ENCODE data around the gene PLA2G5. TPM values are rescaled to one million over a fixed set of nuclear protein-coding genes. Genes with fewer than 3 reads are reported as not detected.
A peak's percentile ranks its signal among the peaks of the same experiment; 100 is the strongest.

PLA2G5 gene
- total and polyA plus RNA-seq, 9 of the 15 experiments (the other 6 are each of a cell fraction or from before 2014, with no cell fraction given) = not detected

DNA sequence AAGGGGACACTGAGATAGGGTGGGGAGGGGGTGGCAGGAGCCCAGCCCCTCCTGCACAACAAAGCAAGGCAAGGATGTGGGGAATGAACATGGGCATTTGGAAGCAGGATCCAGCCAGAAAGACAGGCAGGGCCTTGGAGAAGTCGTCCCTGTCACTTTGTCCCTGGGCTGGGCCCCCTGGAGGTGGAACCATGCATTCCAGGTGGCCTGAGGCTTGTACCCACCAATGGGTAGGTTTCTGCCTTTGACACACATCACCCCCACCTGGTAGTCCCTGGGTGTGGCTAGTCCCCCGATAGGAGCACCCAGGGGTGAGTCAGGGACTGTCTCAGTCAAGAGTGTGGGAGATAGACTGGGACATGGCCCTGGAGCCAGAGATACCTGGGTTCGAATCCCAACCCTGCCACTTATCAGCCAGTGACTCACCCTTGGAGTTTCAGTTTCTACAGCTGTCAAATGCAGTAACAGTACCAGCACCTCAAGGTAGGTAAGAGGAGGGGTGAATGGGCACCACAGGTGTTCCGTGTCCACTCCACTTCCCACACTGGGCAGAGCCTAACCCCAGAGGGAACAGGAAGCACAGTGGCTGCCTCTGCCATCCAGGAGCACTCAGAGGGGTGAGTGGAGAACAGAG is 39.3 kb downstream of the PLA2G5 start:
- no TSS peak for BruUV-seq (replicated peaks)
- no peaks in the 10 kb centered on the region; a peak in 1 of 5 replicates for H3K4me1 ChIP-seq (replicated peaks in 1 of 2; ENCODE audit: control insufficient read depth in 2 of 2, insufficient read depth in 2 of 2, low read length in 2 of 2)
- in situ Hi-C loops (cut with MboI) = no loop called here
- no peak overlapping the region for H3K4me2 ChIP-seq (ENCODE audit: insufficient read depth, low read length)
- H3K27ac ChIP-seq (ENCODE audit: extremely low read depth, low read depth, low read length) = no peak overlapping the region
- H3K36me3 ChIP-seq (ENCODE audit: control insufficient read depth, insufficient read depth, low read length) = no peaks in the 10 kb centered on the region
- no peak for FAIRE-seq
- WGBS (ENCODE audit: insufficient coverage, low coverage, missing lambda C conversion rate) = 0% methylated on average over 4 of the region's 4 CpGs
- no peaks in the 10 kb centered on the region for H3K9me3 ChIP-seq (replicated peaks; ENCODE audit: control insufficient read depth, insufficient read depth, low read depth, low read length)
- H3K4me3 ChIP-seq = no peak overlapping the region
- CTCF ChIA-PET (ENCODE audit: low intra/inter-chr PET ratio) = interaction anchor here (0.6 kb wide), 1 partner anchor 78 kb away, joined by 3 read pairs; no protein-coding TSS in a partner anchor
- no peak overlapping the region for H3K9ac ChIP-seq (ENCODE audit: insufficient read depth in 1 of 2, low read depth in 2 of 2, low read length in 2 of 2)
- peak; percentile 8 to 53 (median 36) for DNase-seq (ENCODE audit: extremely low read depth in 1 of 4, low spot score in 3 of 4)
- H4K20me1 ChIP-seq (replicated peaks; ENCODE audit: control insufficient read depth, insufficient read depth, low read length) = peaks cover 6% of the 10 kb centered on the region; the same call in 1 of the 2 replicates
- no peaks in the 10 kb centered on the region for H3K9me1 ChIP-seq (ENCODE audit: control insufficient read depth, insufficient read depth, low read length)
- intact Hi-C loops (cut with micrococcal nuclease) = no loop called here
- H3K79me2 ChIP-seq (ENCODE audit: control insufficient read depth, insufficient read depth, low read length) = no peaks in the 10 kb centered on the region
- H3K27me3 ChIP-seq (ENCODE audit: control insufficient read depth in 2 of 2, insufficient read depth in 2 of 2, low read length in 2 of 2) = peaks cover 22 to 45% of the 10 kb centered on the region in 2 experiments
- H2AFZ ChIP-seq (ENCODE audit: low read depth, low read length) = no peak overlapping the region
- POLR2A ChIA-PET = interaction anchor here (0.6 to 1.0 kb wide), 4 partner anchors 9 to 234 kb away, joined by 3 read pairs; no protein-coding TSS in a partner anchor
- peak; percentile 60 for ATAC-seq
- TF ChIP-seq CEBPB (tag; IDR thresholded peaks at IDR 0.05) = no peak
- no peak for TF ChIP-seq SRF (CRISPR knock-in tag; IDR thresholded peaks at IDR 0.05)
- TF ChIP-seq, protein P1, sequence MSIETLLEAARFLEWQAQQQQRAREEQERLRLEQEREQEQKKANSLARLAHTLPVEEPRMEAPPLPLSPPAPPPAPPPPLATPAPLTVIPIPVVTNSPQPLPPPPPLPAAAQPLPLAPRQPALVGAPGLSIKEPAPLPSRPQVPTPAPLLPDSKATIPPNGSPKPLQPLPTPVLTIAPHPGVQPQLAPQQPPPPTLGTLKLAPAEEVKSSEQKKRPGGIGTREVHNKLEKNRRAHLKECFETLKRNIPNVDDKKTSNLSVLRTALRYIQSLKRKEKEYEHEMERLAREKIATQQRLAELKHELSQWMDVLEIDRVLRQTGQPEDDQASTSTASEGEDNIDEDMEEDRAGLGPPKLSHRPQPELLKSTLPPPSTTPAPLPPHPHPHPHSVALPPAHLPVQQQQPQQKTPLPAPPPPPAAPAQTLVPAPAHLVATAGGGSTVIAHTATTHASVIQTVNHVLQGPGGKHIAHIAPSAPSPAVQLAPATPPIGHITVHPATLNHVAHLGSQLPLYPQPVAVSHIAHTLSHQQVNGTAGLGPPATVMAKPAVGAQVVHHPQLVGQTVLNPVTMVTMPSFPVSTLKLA (conservative IDR thresholded peaks at IDR 0.05) = no peak
- TF ChIP-seq, protein P2, sequence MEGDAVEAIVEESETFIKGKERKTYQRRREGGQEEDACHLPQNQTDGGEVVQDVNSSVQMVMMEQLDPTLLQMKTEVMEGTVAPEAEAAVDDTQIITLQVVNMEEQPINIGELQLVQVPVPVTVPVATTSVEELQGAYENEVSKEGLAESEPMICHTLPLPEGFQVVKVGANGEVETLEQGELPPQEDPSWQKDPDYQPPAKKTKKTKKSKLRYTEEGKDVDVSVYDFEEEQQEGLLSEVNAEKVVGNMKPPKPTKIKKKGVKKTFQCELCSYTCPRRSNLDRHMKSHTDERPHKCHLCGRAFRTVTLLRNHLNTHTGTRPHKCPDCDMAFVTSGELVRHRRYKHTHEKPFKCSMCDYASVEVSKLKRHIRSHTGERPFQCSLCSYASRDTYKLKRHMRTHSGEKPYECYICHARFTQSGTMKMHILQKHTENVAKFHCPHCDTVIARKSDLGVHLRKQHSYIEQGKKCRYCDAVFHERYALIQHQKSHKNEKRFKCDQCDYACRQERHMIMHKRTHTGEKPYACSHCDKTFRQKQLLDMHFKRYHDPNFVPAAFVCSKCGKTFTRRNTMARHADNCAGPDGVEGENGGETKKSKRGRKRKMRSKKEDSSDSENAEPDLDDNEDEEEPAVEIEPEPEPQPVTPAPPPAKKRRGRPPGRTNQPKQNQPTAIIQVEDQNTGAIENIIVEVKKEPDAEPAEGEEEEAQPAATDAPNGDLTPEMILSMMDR (IDR thresholded peaks at IDR 0.05 in 2 of 3, conservative IDR thresholded peaks at IDR 0.05 in 1 of 3; ENCODE audit: insufficient read depth in 2 of 3, low read depth in 1 of 3, low read length in 3 of 3) = peak; percentile 2 to 35 (median 31); a peak in 3 of 6 replicates
- TF ChIP-seq ILF3 (IDR thresholded peaks at IDR 0.05; ENCODE audit: borderline replicate concordance) = no peak
- TF ChIP-seq FOXJ2 (tag; IDR thresholded peaks at IDR 0.05) = no peak
- TF ChIP-seq, protein P3, sequence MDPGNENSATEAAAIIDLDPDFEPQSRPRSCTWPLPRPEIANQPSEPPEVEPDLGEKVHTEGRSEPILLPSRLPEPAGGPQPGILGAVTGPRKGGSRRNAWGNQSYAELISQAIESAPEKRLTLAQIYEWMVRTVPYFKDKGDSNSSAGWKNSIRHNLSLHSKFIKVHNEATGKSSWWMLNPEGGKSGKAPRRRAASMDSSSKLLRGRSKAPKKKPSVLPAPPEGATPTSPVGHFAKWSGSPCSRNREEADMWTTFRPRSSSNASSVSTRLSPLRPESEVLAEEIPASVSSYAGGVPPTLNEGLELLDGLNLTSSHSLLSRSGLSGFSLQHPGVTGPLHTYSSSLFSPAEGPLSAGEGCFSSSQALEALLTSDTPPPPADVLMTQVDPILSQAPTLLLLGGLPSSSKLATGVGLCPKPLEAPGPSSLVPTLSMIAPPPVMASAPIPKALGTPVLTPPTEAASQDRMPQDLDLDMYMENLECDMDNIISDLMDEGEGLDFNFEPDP (CRISPR knock-in tag; IDR thresholded peaks at IDR 0.05) = no peak
- TF ChIP-seq FOSL1 (tag; conservative IDR thresholded peaks at IDR 0.05) = peak; percentile 60; the same call in 1 of the 2 replicates
- TF ChIP-seq YY1 (IDR thresholded peaks at IDR 0.05; ENCODE audit: borderline replicate concordance in 1 of 3, control insufficient read depth in 1 of 3, extremely low read depth in 1 of 3, insufficient read depth in 3 of 3, insufficient read length in 1 of 3, insufficient replicate concordance in 2 of 3, low read depth in 1 of 3, low read length in 2 of 3) = no peak
- TF ChIP-seq, protein P4, sequence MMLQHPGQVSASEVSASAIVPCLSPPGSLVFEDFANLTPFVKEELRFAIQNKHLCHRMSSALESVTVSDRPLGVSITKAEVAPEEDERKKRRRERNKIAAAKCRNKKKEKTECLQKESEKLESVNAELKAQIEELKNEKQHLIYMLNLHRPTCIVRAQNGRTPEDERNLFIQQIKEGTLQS (IDR thresholded peaks at IDR 0.05) = 0 out of 2 replicates have a peak, but pooled peaks have one; percentile 23
- TF ChIP-seq, protein P4 (CRISPR knock-in tag; conservative IDR thresholded peaks at IDR 0.05) = no peak

All from K562 (cell line).